Prostate gland (tissue), 2 donors: ENCODE measurements around the gene LDB2.

Source experiments
- POLR2A ChIP-seq: fragments of 450-650 bp; IDR thresholded peaks from one replicate; pipeline ENCODE4 v1.6.1; 2016; ENCODE audit warnings: antibody characterized with exemption, mild to moderate bottlenecking
- POLR2AphosphoS5 ChIP-seq: sonication (generic); formaldehyde crosslinking; IDR thresholded peaks from one replicate; pipeline ENCODE4 v1.6.1; 2017; ENCODE audit warnings: antibody characterized with exemption
- TF ChIP-seq, protein P1 (sequence below), 4 experiments: fragments of 200-600 bp in 2 of 4; fragments of 450-650 bp in 2 of 4; sonication (generic) in 2 of 4; IDR thresholded peaks; 1 replicate in 3 of 4; 2 replicates in 1 of 4; pipeline ENCODE4 v1.5.1; 2016 to 2019; ENCODE audit warnings: antibody characterized with exemption in 4 of 4, mild to moderate bottlenecking in 2 of 4, moderate library complexity in 2 of 4

DNA sequence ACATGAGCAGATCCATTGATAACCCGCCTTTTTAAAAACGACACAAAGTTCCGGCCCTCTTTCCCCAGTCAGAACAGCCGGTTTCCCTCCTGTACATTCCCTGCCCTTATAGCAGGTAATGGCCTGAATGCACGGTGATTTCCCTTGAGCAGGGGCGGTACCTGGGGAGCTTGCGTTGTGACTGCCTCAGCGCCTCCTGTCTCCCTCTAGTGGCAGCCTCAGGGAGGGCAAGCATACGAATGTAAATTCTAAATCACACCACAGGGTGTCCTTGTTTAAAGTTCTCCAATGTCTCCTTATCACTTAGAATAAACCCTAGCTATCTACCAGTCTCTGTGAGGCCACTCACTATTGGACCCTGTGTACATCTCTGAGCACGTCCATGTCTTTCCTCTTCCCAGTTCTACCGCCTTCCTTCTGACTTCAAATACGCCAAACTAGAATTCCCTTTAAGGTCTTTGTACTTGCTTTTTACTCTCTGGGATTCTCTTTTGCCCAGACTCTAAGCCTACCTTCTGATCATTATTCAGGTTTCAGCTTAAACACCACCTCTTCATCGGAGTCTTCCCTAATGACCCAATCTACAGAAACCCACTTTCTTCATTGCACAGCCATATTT, 18.4 kb upstream of the LDB2 start:
- TF ChIP-seq, protein P1, sequence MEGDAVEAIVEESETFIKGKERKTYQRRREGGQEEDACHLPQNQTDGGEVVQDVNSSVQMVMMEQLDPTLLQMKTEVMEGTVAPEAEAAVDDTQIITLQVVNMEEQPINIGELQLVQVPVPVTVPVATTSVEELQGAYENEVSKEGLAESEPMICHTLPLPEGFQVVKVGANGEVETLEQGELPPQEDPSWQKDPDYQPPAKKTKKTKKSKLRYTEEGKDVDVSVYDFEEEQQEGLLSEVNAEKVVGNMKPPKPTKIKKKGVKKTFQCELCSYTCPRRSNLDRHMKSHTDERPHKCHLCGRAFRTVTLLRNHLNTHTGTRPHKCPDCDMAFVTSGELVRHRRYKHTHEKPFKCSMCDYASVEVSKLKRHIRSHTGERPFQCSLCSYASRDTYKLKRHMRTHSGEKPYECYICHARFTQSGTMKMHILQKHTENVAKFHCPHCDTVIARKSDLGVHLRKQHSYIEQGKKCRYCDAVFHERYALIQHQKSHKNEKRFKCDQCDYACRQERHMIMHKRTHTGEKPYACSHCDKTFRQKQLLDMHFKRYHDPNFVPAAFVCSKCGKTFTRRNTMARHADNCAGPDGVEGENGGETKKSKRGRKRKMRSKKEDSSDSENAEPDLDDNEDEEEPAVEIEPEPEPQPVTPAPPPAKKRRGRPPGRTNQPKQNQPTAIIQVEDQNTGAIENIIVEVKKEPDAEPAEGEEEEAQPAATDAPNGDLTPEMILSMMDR (IDR thresholded peaks at IDR 0.05), result peak in 3 of 4 experiments; percentile 14 to 34 (median 29)
- no peak for TF ChIP-seq POLR2A
- no peak for TF ChIP-seq POLR2AphosphoS5
